ENCODE results near the gene SERPINE1.

DNA sequence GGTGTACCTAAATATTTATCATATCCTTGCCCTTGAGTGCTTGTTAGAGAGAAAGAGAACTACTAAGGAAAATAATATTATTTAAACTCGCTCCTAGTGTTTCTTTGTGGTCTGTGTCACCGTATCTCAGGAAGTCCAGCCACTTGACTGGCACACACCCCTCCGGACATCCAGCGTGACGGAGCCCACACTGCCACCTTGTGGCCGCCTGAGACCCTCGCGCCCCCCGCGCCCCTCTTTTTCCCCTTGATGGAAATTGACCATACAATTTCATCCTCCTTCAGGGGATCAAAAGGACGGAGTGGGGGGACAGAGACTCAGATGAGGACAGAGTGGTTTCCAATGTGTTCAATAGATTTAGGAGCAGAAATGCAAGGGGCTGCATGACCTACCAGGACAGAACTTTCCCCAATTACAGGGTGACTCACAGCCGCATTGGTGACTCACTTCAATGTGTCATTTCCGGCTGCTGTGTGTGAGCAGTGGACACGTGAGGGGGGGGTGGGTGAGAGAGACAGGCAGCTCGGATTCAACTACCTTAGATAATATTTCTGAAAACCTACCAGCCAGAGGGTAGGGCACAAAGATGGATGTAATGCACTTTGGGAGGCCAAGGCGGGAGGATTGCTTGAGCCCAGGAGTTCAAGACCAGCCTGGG lies 11.4 kb downstream of the SERPINE1 start:
- no peak for TF ChIP-seq GATA2 (IDR thresholded peaks at IDR 0.05; ENCODE audit: low read depth, low read length)
- no peak for TF ChIP-seq GATA3 (IDR thresholded peaks at IDR 0.05; ENCODE audit: low read depth, low read length)
